Pulmonary artery endothelial cell (primary cell): Measurements from ENCODE around the gene C6orf15. TPM values are rescaled to one million over a fixed set of nuclear protein-coding genes. Genes with fewer than 3 reads are reported as not detected.

ENCODE experiments used
- DNase-seq: peaks from one replicate; pipeline ENCODE4 v3.0.0-alpha.2; 2011; ENCODE audit warnings: low read depth, low spot score
- total RNA-seq: library from RNA; depleted of rRNA; stranded (reverse); fragments of >200 nt; gene quantifications from 2 replicates; pipeline ENCODE4 v1.2.3, GENCODE V29; 2014

C6orf15 gene
- not detected in 2 replicates for total RNA-seq

- no peak for DNase-seq
These were observed at the start of gene C6orf15 for GRCh38 chr6:31112478-31112877. Gene C6orf15 (minus strand): TSS chr6:31112575. CDS start chr6:31112555, 20 bp downstream.

GRCh38 chr6:31161216-31162126 is 49.1 kb upstream of the C6orf15 start:
- DNase-seq = no peak

- no peak for DNase-seq
These were observed 46.8 kb upstream of the C6orf15 start for GRCh38 chr6:31158863-31159855.

- DNase-seq = peak; percentile 95
These were observed 45.9 kb upstream of the C6orf15 start, which contains the start of gene TCF19 for GRCh38 chr6:31158140-31158862. Gene TCF19 (plus strand): TSS chr6:31158589. CDS start chr6:31159470, 881 bp downstream.

GRCh38 chr6:31157513-31158139 is 45.3 kb upstream of the C6orf15 start, which contains the start of gene CCHCR1:
Gene CCHCR1 (minus strand): TSS chr6:31157802. CDS start chr6:31157600, 202 bp downstream.
- no peak for DNase-seq

- DNase-seq = no peak
These were observed 44.3 kb upstream of the C6orf15 start for GRCh38 chr6:31156641-31157040.

GRCh38 chr6:31154436-31154835 is 42.1 kb upstream of the C6orf15 start:
- no peak for DNase-seq

GRCh38 chr6:31152781-31153180 is 40.4 kb upstream of the C6orf15 start:
- DNase-seq = no peak

GRCh38 chr6:31149827-31150447 is 37.6 kb upstream of the C6orf15 start:
- DNase-seq = no peak

- no peak for DNase-seq
These were observed 33.0 kb upstream of the C6orf15 start for GRCh38 chr6:31145386-31145785.

- no peak for DNase-seq
These were observed 32.6 kb upstream of the C6orf15 start for GRCh38 chr6:31144970-31145340.

GRCh38 chr6:31144296-31144969 is 32.1 kb upstream of the C6orf15 start:
- DNase-seq = no peak

GRCh38 chr6:31143148-31143547 is 30.8 kb upstream of the C6orf15 start:
- no peak for DNase-seq

GRCh38 chr6:31142361-31142761 is 30.0 kb upstream of the C6orf15 start:
- no peak for DNase-seq

GRCh38 chr6:31140643-31141042 is 28.3 kb upstream of the C6orf15 start:
- no peak for DNase-seq

- no peak for DNase-seq
These were observed 27.2 kb upstream of the C6orf15 start for GRCh38 chr6:31139599-31139998.

GRCh38 chr6:31138982-31139381 is 26.6 kb upstream of the C6orf15 start, which contains the start of gene PSORS1C2:
Gene PSORS1C2 (minus strand): TSS chr6:31139066. CDS start chr6:31139026, 40 bp downstream.
- no peak for DNase-seq

GRCh38 chr6:31135710-31136109 is 23.3 kb upstream of the C6orf15 start:
- no peak for DNase-seq

- no peak for DNase-seq
These were observed 20.4 kb upstream of the C6orf15 start for GRCh38 chr6:31132806-31133205.
